Measurements from ENCODE around the gene PDE10A. TPM values are rescaled to one million over a fixed set of nuclear protein-coding genes. Genes with fewer than 3 reads are reported as not detected.

Gene PDE10A
- total RNA-seq, 1 donor from 2014 or later, result 0.79 TPM

DNA sequence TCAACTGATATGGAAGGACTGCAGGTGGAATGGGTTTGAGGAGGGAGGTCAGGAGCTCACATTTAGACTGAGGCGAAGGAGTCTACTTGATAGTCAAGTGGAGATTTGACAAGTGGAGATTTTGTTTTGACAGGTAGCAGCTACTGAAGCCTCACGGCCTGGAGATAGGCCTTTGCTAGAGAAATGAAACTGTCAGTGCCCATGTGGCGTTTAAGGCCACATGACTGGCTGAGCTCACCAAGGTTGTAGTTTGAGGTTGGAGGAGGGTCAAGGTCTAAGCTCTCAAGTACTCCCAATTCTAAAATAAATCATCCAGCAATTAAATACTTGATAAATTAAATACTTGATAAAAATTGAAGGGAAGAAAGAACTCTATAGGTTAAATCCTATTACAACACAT lies 273.5 kb downstream of the PDE10A start:
- DNase-seq (ENCODE audit: low read depth) (no peak), FAIRE-seq (no peak)
- Histone ChIP-seq H3K4me3 (ENCODE audit: low read depth, low read length) (no peak overlapping the region), H3K36me3 (ENCODE audit: control insufficient read depth, insufficient read depth, low read length) (no peaks in the 10 kb centered on the region), H3K27me3 (ENCODE audit: control insufficient read depth, insufficient read depth, low read length) (no peaks in the 10 kb centered on the region)
- TF ChIP-seq, protein P1, sequence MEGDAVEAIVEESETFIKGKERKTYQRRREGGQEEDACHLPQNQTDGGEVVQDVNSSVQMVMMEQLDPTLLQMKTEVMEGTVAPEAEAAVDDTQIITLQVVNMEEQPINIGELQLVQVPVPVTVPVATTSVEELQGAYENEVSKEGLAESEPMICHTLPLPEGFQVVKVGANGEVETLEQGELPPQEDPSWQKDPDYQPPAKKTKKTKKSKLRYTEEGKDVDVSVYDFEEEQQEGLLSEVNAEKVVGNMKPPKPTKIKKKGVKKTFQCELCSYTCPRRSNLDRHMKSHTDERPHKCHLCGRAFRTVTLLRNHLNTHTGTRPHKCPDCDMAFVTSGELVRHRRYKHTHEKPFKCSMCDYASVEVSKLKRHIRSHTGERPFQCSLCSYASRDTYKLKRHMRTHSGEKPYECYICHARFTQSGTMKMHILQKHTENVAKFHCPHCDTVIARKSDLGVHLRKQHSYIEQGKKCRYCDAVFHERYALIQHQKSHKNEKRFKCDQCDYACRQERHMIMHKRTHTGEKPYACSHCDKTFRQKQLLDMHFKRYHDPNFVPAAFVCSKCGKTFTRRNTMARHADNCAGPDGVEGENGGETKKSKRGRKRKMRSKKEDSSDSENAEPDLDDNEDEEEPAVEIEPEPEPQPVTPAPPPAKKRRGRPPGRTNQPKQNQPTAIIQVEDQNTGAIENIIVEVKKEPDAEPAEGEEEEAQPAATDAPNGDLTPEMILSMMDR (IDR thresholded peaks at IDR 0.05; ENCODE audit: insufficient read depth, low read length, severe bottlenecking), result no peak

DNA sequence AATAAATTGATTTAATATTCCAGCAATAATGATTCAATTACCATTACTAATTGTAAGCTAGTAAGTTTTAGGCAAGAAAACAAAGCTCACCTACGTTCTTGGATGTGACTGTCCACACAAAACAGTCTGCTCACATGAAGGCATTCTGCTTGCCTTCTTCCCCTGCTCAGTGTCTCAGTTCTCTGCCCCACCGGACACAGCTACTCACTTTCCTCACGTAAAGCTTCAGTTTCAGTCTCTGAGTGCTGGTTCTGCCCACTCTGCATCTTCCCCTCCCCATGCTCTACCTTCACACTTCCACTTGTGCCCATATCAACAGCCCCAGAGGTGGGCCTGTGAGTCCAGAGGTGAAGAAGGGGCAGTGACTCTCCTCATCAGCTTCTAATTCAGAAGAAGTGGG lies 279.7 kb downstream of the PDE10A start:
- TF ChIP-seq, protein P1 (IDR thresholded peaks at IDR 0.05; ENCODE audit: insufficient read depth, low read length, severe bottlenecking), result no peak
- no peak for FAIRE-seq
- DNase-seq (ENCODE audit: low read depth), result no peak

DNA sequence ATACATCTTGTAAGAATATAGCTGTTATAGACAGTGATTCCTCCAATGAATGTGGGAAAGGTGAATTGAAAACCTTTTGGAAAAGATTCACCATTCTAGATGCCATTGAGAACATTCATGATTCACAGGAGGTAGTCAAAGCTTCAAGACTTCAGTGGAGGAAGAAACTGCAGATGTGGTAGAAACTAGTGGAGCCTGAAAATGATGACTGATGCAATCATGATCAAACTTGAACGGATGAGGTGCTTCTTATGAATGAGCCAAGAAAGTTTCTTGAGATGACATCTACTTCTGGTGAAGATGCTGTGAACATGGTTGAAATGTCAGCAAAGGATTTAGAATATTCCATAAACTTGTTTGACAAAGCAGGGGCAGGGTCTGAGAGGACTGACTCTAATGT lies 286.9 kb downstream of the PDE10A start:
- Histone ChIP-seq H3K4me3 (ENCODE audit: low read depth, low read length) (no peak overlapping the region), H3K27me3 (ENCODE audit: control insufficient read depth, insufficient read depth, low read length) (no peaks in the 10 kb centered on the region), H3K36me3 (ENCODE audit: control insufficient read depth, insufficient read depth, low read length) (no peaks in the 10 kb centered on the region)
- DNase-seq (ENCODE audit: low read depth), result no peak
- TF ChIP-seq, protein P1 (IDR thresholded peaks at IDR 0.05; ENCODE audit: insufficient read depth, low read length, severe bottlenecking), result no peak
- no peak for FAIRE-seq

More for the DNA sequence above, 279.7 kb downstream of the PDE10A start:
- Histone ChIP-seq H3K4me3 (ENCODE audit: low read depth, low read length) (no peak overlapping the region), H3K36me3 (ENCODE audit: control insufficient read depth, insufficient read depth, low read length) (no peaks in the 10 kb centered on the region), H3K27me3 (ENCODE audit: control insufficient read depth, insufficient read depth, low read length) (no peaks in the 10 kb centered on the region)

DNA sequence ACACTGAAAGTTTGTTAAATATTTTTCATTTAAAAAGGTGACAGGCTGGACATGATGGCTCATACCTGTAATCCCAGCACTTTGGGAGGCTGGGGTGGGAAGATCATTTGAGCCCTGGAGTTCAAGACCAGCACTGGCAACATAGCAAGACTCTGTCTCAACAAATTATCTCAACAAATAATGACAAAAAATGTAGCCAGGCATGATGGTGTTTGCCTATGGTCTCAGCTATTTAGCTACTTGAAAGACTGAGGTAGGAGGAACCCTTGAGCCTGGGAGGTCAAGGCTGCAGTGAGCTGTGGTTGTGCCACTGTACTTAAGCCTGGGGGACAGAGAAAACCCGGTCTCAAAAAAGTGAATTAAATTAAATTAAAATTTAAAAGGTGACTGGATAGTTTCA lies 297.7 kb downstream of the PDE10A start:
- Histone ChIP-seq H3K36me3 (ENCODE audit: control insufficient read depth, insufficient read depth, low read length) (no peaks in the 10 kb centered on the region), H3K4me3 (ENCODE audit: low read depth, low read length) (no peak overlapping the region), H3K27me3 (ENCODE audit: control insufficient read depth, insufficient read depth, low read length) (no peaks in the 10 kb centered on the region)
- FAIRE-seq (no peak), DNase-seq (ENCODE audit: low read depth) (no peak)
- TF ChIP-seq, protein P1 (IDR thresholded peaks at IDR 0.05; ENCODE audit: insufficient read depth, low read length, severe bottlenecking), result no peak

DNA sequence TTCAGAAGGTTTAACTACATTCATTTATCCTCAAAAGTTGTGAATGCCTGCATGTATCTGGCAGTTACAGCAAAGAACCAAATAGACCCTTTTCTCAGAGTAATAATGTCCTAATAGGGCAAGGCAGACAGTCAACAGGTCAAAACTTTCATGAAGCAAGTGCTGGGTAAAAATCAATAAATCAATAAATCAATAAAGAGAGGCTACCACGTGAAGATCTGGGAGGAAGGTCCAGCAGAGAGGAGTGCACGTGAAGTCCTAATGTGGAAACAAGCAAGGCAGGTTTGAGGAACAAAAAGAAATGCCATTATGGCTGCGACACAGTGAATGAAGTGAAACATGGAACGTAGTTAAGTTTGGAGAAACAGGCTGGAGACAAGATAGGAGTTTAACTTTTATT lies 317.3 kb downstream of the PDE10A start:
- TF ChIP-seq, protein P1 (IDR thresholded peaks at IDR 0.05; ENCODE audit: insufficient read depth, low read length, severe bottlenecking), result no peak
- no peak for DNase-seq (ENCODE audit: low read depth)
- Histone ChIP-seq H3K4me3 (ENCODE audit: low read depth, low read length) (no peak overlapping the region), H3K27me3 (ENCODE audit: control insufficient read depth, insufficient read depth, low read length) (no peaks in the 10 kb centered on the region), H3K36me3 (ENCODE audit: control insufficient read depth, insufficient read depth, low read length) (no peaks in the 10 kb centered on the region)
- no peak for FAIRE-seq

DNA sequence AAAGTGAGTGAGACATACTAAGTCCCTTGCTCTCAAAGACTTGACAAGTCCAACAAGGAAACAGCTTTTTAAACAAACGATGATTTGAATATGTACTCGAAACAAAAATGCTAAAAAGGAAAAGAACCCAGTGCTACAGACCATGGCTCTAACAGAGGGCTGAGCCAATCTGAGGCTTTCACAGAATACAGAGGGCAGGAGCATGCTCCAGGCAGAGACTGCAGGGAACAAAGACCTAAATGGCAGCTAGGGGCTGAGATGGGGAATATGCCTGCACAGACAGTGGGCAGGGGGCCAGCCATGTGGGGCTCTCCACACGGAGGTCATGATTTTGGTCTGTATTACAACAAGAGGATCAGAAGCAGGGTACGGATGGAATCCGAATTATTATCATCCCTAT lies 322.5 kb downstream of the PDE10A start:
- FAIRE-seq, result no peak
- Histone ChIP-seq H3K27me3 (ENCODE audit: control insufficient read depth, insufficient read depth, low read length) (no peaks in the 10 kb centered on the region), H3K36me3 (ENCODE audit: control insufficient read depth, insufficient read depth, low read length) (no peaks in the 10 kb centered on the region), H3K4me3 (ENCODE audit: low read depth, low read length) (no peak overlapping the region)
- TF ChIP-seq, protein P1 (IDR thresholded peaks at IDR 0.05; ENCODE audit: insufficient read depth, low read length, severe bottlenecking), result no peak
- no peak for DNase-seq (ENCODE audit: low read depth)
